Stimulated activated CD4-positive, alpha-beta T cell treated with anti-CD3 and anti-CD28 coated beads, Interleukin-4, amount 100 ng/mL, for 1 hour (primary cell): Measurements from ENCODE around the gene FZD7.

ENCODE experiments used
- DNase-seq: peaks from one replicate; pipeline ENCODE4 v3.0.0-alpha.2; 2020

The FZD7 gene

DNA sequence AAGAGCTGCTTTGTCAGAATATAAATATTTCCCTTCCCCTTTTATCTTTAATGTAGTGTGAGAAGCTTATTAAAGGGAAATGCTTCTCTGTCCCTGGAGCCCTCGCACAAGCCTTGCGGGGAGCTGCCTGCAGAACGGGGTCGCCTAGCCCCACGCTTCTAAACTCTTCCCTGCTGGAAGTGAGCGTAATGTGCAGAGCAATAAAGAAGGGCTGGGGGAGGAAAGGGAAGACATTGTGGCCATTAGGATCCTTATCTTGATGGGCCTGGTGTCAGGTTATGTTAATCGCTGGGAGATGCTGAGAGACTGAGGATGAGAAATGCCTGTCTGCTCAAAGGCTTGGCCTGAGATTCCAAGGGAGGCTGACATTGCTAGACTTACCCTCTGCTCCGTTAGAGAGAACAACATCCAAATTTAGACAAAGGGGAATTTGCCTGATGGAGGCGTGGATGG, 18.9 kb upstream of the FZD7 start:
- no peak for DNase-seq

- no peak for DNase-seq
Observed at GRCh38 chr2:202015471-202015870, 18.2 kb upstream of the FZD7 start.

DNA sequence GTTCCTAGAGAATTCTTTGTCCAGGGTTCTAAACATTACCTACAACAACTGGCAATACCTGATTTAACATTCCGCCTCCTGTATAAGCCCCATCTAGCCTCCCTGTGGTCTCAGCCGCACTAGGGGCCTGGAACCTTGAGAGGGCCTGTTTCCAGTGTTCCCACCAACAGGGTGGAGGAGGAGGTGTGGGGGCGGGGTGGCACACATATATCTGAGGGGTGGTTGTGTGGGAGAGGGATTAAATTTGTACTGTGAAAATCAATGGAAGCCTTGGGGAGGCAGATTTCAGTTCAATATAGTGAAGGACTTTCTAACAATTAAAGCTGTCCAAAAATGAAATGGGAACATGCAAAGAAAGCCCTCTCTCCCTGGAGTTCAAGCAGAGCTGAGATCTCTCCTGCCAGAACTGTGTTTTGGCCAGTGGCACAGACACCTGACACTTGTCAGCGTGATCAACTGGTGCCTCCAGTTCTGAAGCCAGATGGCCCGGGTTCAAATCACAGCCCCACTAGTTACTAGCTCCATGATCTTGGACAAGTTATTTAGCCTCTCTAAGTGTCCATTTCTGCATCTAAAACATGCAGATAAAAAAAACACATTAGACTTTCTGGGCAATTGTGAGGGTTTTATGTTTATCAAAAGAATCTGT, 17.0 kb upstream of the FZD7 start:
- DNase-seq: no peak

GRCh38 chr2:202017940-202018339, 15.7 kb upstream of the FZD7 start:
- no peak for DNase-seq

- no peak for DNase-seq
Observed at GRCh38 chr2:202018950-202019349, 14.7 kb upstream of the FZD7 start.

DNA sequence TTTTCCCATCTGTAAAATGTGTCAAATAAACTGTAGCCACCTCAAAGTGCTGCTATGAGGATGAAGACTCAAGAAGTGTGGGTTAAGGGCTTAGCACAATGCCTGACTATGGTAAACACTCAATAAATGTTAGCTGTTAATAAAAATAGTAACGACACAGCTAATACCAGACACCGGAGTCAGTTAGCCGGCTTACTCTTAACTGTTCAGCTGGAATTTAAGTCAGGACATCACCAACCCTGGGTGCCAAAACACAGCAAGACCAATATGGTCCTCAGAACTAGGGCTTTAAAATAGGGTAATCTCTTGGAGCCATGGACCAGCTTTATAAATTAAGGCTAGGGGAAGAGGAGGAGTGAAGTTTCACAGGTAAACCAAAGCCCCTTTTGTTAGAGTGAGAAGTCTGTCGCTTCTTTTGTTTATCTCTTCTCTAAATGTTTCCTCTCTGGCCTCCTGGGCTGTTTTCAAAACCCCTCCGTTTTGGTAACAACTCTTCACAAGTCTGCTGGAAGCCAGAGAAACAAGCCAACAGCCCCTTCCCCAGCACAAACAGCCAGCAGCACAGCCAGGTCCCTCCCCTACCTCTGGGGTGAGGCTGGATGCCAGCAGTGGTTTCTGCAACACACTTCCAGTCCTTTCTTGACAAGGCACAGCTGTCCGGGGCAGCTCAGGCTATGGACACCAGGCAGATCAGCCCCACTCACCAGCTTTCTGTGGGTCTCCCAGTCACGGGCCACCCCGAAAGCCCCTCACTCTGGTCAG, 13.8 kb upstream of the FZD7 start:
- DNase-seq: no peak

GRCh38 chr2:202022755-202023154, 10.9 kb upstream of the FZD7 start:
- no peak for DNase-seq

GRCh38 chr2:202023198-202023903, 10.3 kb upstream of the FZD7 start:
- DNase-seq: no peak

GRCh38 chr2:202023904-202024266, 9.8 kb upstream of the FZD7 start:
- no peak for DNase-seq

- no peak for DNase-seq
Observed at GRCh38 chr2:202024871-202025270, 8.8 kb upstream of the FZD7 start.

- DNase-seq: no peak
Observed at GRCh38 chr2:202025816-202026215, 7.8 kb upstream of the FZD7 start.

DNA sequence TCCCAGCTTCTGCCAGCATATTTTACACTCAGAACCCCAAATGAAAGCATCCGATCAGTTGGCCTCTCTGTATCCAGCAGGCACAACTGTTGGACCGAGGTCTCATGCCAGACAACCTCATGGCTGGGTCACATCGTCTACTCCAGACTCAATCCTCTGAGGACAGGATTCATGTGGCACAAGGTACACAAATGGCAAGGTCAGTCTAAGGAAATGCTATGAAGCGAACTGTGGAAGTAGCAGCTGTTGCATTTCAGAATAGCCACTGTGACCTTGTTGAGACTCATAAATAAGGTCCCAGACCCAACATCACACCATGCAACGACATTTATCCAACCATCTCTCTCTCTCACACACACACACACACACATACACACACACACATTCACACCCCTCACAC, 7.1 kb upstream of the FZD7 start:
- no peak for DNase-seq

DNA sequence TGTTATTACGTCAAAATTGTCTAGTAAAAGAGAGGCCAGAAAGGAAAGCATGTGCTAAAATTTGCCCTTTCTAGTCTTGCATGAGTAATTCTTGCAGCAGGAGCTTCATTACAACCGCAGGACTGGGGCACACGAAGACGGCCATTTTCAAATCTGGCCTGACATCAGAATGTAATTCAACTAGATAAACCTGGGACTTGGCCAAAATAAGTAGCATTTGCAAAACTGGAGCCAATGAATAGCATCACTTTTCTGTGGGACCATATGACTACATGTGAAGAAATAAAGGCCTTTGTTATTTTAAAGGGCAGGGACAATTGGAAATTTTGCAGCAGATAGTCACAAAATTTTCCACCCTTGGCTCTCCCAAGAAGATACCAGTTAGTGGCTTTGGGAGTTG, 3.0 kb upstream of the FZD7 start:
- DNase-seq: no peak

DNA sequence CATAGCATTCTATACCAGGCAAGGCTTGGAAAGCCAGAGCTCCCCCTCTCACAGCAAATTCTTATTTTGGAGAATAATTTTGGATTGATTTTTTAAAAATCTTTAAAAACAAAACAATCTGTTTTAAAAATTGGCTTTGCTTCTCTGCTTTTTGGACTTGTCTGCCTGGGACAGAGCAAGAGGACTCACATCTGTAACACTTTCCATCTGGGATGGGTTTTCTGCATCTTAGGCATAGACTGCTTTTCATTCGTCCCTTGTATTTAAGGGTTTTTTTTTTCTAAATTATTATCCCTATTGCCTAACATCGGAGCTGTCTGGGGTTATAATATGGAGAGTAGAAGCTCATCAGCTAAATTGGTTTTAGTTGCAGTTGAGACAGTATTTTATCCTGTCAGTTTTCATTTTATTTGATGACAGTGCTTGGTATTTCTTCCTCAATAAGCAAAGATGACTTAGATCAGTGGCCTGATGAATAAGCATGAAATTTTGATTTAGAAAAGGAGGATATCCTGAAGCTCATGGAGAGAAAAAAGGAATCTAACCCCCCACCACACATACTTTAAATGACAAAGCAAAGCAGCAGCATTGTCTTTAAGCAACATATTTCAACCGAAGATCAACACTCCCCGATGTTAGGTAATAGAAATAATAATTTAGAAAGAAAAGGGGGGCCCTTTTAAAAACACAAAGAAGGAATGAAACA, 2.3 kb upstream of the FZD7 start:
- DNase-seq: no peak

DNA sequence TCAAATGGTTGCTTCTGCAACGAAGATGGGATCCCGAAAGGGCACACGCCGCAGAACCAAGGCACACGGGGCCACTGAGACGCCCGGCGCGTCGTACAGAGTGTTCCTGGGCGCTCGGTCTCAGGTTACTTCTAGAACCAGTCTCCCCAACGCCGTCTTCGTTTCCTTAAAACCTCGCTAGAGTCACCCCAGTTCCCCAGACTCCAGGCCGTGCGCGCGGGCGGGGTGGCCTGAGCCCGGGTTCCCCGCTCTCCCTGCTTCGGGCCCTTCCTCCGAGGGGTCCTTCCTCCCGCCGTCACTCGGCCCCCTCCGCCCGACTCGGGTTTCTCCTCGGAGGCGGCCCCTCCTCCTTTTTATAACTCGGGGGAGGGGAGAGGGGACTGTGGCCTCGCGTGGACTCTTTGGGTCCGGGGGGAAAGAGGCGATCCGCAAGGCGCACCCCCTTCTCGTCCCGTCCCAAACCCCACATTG, 774 bp upstream of the FZD7 start:
- peak; percentile 26 for DNase-seq

- peak; percentile 31 for DNase-seq
Observed at GRCh38 chr2:202034249-202035088, 814 bp downstream of the FZD7 start.

- DNase-seq: peak; percentile 41
Observed at GRCh38 chr2:202035089-202035940, 1.7 kb downstream of the FZD7 start.

GRCh38 chr2:202035941-202036372, 2.3 kb downstream of the FZD7 start:
- DNase-seq: peak; percentile 2

DNA sequence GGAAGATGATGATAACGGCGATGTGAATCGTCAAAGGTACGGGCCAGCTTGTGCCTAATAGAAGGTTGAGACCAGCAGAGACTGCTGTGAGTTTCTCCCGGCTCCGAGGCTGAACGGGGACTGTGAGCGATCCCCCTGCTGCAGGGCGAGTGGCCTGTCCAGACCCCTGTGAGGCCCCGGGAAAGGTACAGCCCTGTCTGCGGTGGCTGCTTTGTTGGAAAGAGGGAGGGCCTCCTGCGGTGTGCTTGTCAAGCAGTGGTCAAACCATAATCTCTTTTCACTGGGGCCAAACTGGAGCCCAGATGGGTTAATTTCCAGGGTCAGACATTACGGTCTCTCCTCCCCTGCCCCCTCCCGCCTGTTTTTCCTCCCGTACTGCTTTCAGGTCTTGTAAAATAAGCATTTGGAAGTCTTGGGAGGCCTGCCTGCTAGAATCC, 3.0 kb downstream of the FZD7 start:
- DNase-seq: no peak

DNA sequence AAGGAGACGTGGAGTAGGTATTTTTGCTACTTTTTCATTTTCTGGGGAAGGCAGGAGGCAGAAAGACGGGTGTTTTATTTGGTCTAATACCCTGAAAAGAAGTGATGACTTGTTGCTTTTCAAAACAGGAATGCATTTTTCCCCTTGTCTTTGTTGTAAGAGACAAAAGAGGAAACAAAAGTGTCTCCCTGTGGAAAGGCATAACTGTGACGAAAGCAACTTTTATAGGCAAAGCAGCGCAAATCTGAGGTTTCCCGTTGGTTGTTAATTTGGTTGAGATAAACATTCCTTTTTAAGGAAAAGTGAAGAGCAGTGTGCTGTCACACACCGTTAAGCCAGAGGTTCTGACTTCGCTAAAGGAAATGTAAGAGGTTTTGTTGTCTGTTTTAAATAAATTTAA, 3.4 kb downstream of the FZD7 start:
- no peak for DNase-seq
